Fibroblast of mammary gland (primary cell): ENCODE measurements around the gene PHF20.
"Not testable (repeated sequence)": the region's sequence is repeated elsewhere in the genome, so short reads cannot be mapped to it uniquely, and the experiment has no call there.

Experiments used
- DNase-seq: peaks from one replicate; pipeline ENCODE4 v3.0.0-alpha.2; 2010; ENCODE audit warnings: low read depth
- H3K4me3 ChIP-seq: 2 replicates; pipeline ENCODE4 v1.5.1; 2011; ENCODE audit warnings: low read depth, mild to moderate bottlenecking, low read length, moderate library complexity; ENCODE audit not compliant: control insufficient read depth
- CTCF ChIP-seq: conservative IDR thresholded peaks from 2 replicates; pipeline ENCODE4 v1.5.1; 2011; ENCODE audit warnings: low read depth, low read length, inconsistent platforms; ENCODE audit not compliant: control insufficient read depth, insufficient read depth

Gene PHF20

GRCh38 chr20:35899064-35899463 is 127.2 kb downstream of the PHF20 start:
- no peak overlapping the region for H3K4me3 ChIP-seq
- no peak for TF ChIP-seq CTCF
- DNase-seq, result no peak

GRCh38 chr20:35901230-35901629 is 129.4 kb downstream of the PHF20 start:
- DNase-seq, H3K4me3 ChIP-seq: not testable (repeated sequence)

GRCh38 chr20:35901678-35902544 is 130.1 kb downstream of the PHF20 start:
- peak; percentile 95 for DNase-seq
- no peak overlapping the region for H3K4me3 ChIP-seq
- no peak for TF ChIP-seq CTCF

- no peak overlapping the region for H3K4me3 ChIP-seq
- TF ChIP-seq CTCF, result no peak
- no peak for DNase-seq
These were observed 130.7 kb downstream of the PHF20 start for GRCh38 chr20:35902545-35902941.

- no peak overlapping the region for H3K4me3 ChIP-seq
- no peak for DNase-seq
- no peak for TF ChIP-seq CTCF
These were observed 132.0 kb downstream of the PHF20 start for GRCh38 chr20:35903843-35904242.

- DNase-seq, result no peak
- no peak for TF ChIP-seq CTCF
- no peak overlapping the region for H3K4me3 ChIP-seq
These were observed 133.3 kb downstream of the PHF20 start for GRCh38 chr20:35904982-35905663.

- no peak for DNase-seq
- TF ChIP-seq CTCF, result no peak
- H3K4me3 ChIP-seq, result no peak overlapping the region
These were observed 135.3 kb downstream of the PHF20 start for GRCh38 chr20:35907017-35907701.
